Measurements from ENCODE around the gene ALKBH4. TPM values are rescaled to one million over a fixed set of nuclear protein-coding genes. Genes with fewer than 3 reads are reported as not detected.

Gene ALKBH4
- total RNA-seq, 1 donor from 2014 or later, result 10.0 TPM

GRCh38 chr7:102473271-102473991 is 8.8 kb upstream of the ALKBH4 start:
- no peak for DNase-seq (ENCODE audit: low read depth)
- peaks cover 7% of the 10 kb centered on the region for H3K36me3 ChIP-seq (ENCODE audit: control insufficient read depth, insufficient read depth, low read length)
- no peak overlapping the region for H3K4me3 ChIP-seq (ENCODE audit: low read depth, low read length)
- H3K27me3 ChIP-seq (ENCODE audit: control insufficient read depth, insufficient read depth, low read length), result no peaks in the 10 kb centered on the region
- TF ChIP-seq CTCF (IDR thresholded peaks at IDR 0.05; ENCODE audit: insufficient read depth, low read length, severe bottlenecking), result no peak
- no peak for FAIRE-seq

- Histone ChIP-seq H3K27me3 (ENCODE audit: control insufficient read depth, insufficient read depth, low read length) (no peaks in the 10 kb centered on the region), H3K4me3 (ENCODE audit: low read depth, low read length) (no peak overlapping the region), H3K36me3 (ENCODE audit: control insufficient read depth, insufficient read depth, low read length) (peaks cover 7% of the 10 kb centered on the region)
- no peak for DNase-seq (ENCODE audit: low read depth)
- TF ChIP-seq CTCF (IDR thresholded peaks at IDR 0.05; ENCODE audit: insufficient read depth, low read length, severe bottlenecking), result no peak
- FAIRE-seq, result no peak
Observed at GRCh38 chr7:102472126-102473041, 7.7 kb upstream of the ALKBH4 start.

- no peak for TF ChIP-seq CTCF (IDR thresholded peaks at IDR 0.05; ENCODE audit: insufficient read depth, low read length, severe bottlenecking)
- DNase-seq (ENCODE audit: low read depth) (no peak), FAIRE-seq (no peak)
- H3K27me3 ChIP-seq (ENCODE audit: control insufficient read depth, insufficient read depth, low read length), result no peaks in the 10 kb centered on the region
- H3K36me3 ChIP-seq (ENCODE audit: control insufficient read depth, insufficient read depth, low read length), result peaks cover 7% of the 10 kb centered on the region
- no peak overlapping the region for H3K4me3 ChIP-seq (ENCODE audit: low read depth, low read length)
Observed at GRCh38 chr7:102471791-102472125, 7.1 kb upstream of the ALKBH4 start.

- H3K27me3 ChIP-seq (ENCODE audit: control insufficient read depth, insufficient read depth, low read length), result no peaks in the 10 kb centered on the region
- H3K4me3 ChIP-seq (ENCODE audit: low read depth, low read length), result no peak overlapping the region
- H3K36me3 ChIP-seq (ENCODE audit: control insufficient read depth, insufficient read depth, low read length), result peaks cover 7% of the 10 kb centered on the region
- FAIRE-seq (no peak), DNase-seq (ENCODE audit: low read depth) (no peak)
- TF ChIP-seq CTCF (IDR thresholded peaks at IDR 0.05; ENCODE audit: insufficient read depth, low read length, severe bottlenecking), result no peak
Observed at GRCh38 chr7:102469972-102470825, 5.5 kb upstream of the ALKBH4 start.

- Histone ChIP-seq H3K36me3 (ENCODE audit: control insufficient read depth, insufficient read depth, low read length) (peaks cover 7% of the 10 kb centered on the region), H3K27me3 (ENCODE audit: control insufficient read depth, insufficient read depth, low read length) (no peaks in the 10 kb centered on the region), H3K4me3 (ENCODE audit: low read depth, low read length) (no peak overlapping the region)
- no peak for FAIRE-seq
- no peak for DNase-seq (ENCODE audit: low read depth)
- no peak for TF ChIP-seq CTCF (IDR thresholded peaks at IDR 0.05; ENCODE audit: insufficient read depth, low read length, severe bottlenecking)
Observed at GRCh38 chr7:102469351-102469971, 4.8 kb upstream of the ALKBH4 start.
